ENCODE data around the gene SAMM50. TPM values are rescaled to one million over a fixed set of nuclear protein-coding genes. Genes with fewer than 3 reads are reported as not detected.

SAMM50 gene
- total RNA-seq, 1 experiment from 2014 or later: 40.8 TPM

GRCh38 chr22:43953988-43954785 is 1.1 kb upstream of the SAMM50 start:
- TF ChIP-seq CEBPB (IDR thresholded peaks at IDR 0.05; ENCODE audit: low read depth) (no peak), ZNF274 (IDR thresholded peaks at IDR 0.05; ENCODE audit: low read depth, low read length) (no peak), POLR2AphosphoS5 (IDR thresholded peaks at IDR 0.05; ENCODE audit: low read depth, low read length) (no peak)
- TF ChIP-seq, protein P1, sequence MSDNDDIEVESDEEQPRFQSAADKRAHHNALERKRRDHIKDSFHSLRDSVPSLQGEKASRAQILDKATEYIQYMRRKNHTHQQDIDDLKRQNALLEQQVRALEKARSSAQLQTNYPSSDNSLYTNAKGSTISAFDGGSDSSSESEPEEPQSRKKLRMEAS (IDR thresholded peaks at IDR 0.05): no peak
- BruUV-seq (replicated peaks): no TSS peak
- Histone ChIP-seq H2AFZ (ENCODE audit: low read depth, low read length, poor library complexity, severe bottlenecking) (no peak overlapping the region), H3K27me3 (ENCODE audit: insufficient read depth, low read length) (no peaks in the 10 kb centered on the region), H3K4me1 (ENCODE audit: control insufficient read depth in 1 of 2, insufficient read depth in 2 of 2, low read length in 2 of 2) (peaks cover 17 to 30% of the 10 kb centered on the region in 2 experiments), H3K9me3 (ENCODE audit: control insufficient read depth in 1 of 2, insufficient read depth in 1 of 2, low read depth in 1 of 2, low read length in 2 of 2) (no peaks in the 10 kb centered on the region), H3K79me2 (ENCODE audit: insufficient read depth, low read length) (peaks cover 44% of the 10 kb centered on the region), H3K9ac (ENCODE audit: low read length) (peak overlapping the region; percentile 87), H3K4me2 (ENCODE audit: low read length) (peak overlapping the region; percentile 73), H3K27ac (ENCODE audit: low read depth, low read length) (peak overlapping the region; percentile 90), H3K36me3 (ENCODE audit: control insufficient read depth in 1 of 2, insufficient read depth in 2 of 2, low read length in 2 of 2) (no peaks in the 10 kb centered on the region), H4K20me1 (ENCODE audit: insufficient read depth) (no peaks in the 10 kb centered on the region), H3K4me3 (replicated peaks in 1 of 2; ENCODE audit: low read depth in 1 of 2, low read length in 2 of 2) (peak overlapping the region; percentile 91 to 95), H3K9me2 (ENCODE audit: insufficient read depth) (no peaks in the 10 kb centered on the region)
- intact Hi-C loops (cut with micrococcal nuclease): no loop called here
- ChIA-PET POLR2A (interaction anchor here (1.1 to 1.6 kb wide), 3 partner anchors 8 to 71 kb away, joined by 4 to 6 read pairs (median 4); partner anchors contain the start of gene PNPLA3), RAD21 (ENCODE audit: low non-redundant PET in 1 of 2, low total read pairs in 2 of 2, uncharacterized antibody in 2 of 2, unreplicated experiment in 2 of 2) (no interaction called here), CTCF (interaction anchor here (0.9 to 1.9 kb wide), 3 partner anchors 8 to 71 kb away, joined by 3 to 22 read pairs (median 4); no protein-coding TSS in a partner anchor)
- DNase-seq (ENCODE audit: low read depth, low spot score) (no peak), ATAC-seq (no peak)

GRCh38 chr22:43955883-43956782 is 891 bp downstream of the SAMM50 start:
- Histone ChIP-seq H3K27ac (ENCODE audit: low read depth, low read length) (peak overlapping the region; percentile 90), H3K4me2 (ENCODE audit: low read length) (peak overlapping the region; percentile 73), H2AFZ (ENCODE audit: low read depth, low read length, poor library complexity, severe bottlenecking) (no peak overlapping the region), H3K27me3 (ENCODE audit: insufficient read depth, low read length) (no peaks in the 10 kb centered on the region), H3K36me3 (ENCODE audit: control insufficient read depth in 1 of 2, insufficient read depth in 2 of 2, low read length in 2 of 2) (no peaks in the 10 kb centered on the region), H4K20me1 (ENCODE audit: insufficient read depth) (no peaks in the 10 kb centered on the region), H3K4me3 (replicated peaks in 1 of 2; ENCODE audit: low read depth in 1 of 2, low read length in 2 of 2) (peak overlapping the region; percentile 91 to 95), H3K9me2 (ENCODE audit: insufficient read depth) (no peaks in the 10 kb centered on the region), H3K79me2 (ENCODE audit: insufficient read depth, low read length) (peaks cover 63% of the 10 kb centered on the region), H3K9me3 (ENCODE audit: control insufficient read depth in 1 of 2, insufficient read depth in 1 of 2, low read depth in 1 of 2, low read length in 2 of 2) (no peaks in the 10 kb centered on the region), H3K4me1 (ENCODE audit: control insufficient read depth in 1 of 2, insufficient read depth in 2 of 2, low read length in 2 of 2) (peaks cover 17 to 30% of the 10 kb centered on the region in 2 experiments), H3K9ac (ENCODE audit: low read length) (peak overlapping the region; percentile 87)
- POLR2A ChIA-PET: interaction anchor here (1.2 to 1.6 kb wide), 2 partner anchors 10 to 32 kb away, joined by 4 to 6 read pairs; partner anchors contain the start of gene PNPLA3
- TF ChIP-seq SRF (IDR thresholded peaks at IDR 0.05; ENCODE audit: low read depth): no peak
- no peak for TF ChIP-seq SIN3A (IDR thresholded peaks at IDR 0.05; ENCODE audit: low read depth)
- TF ChIP-seq SP1 (IDR thresholded peaks at IDR 0.05; ENCODE audit: low read depth): no peak
- no peak for TF ChIP-seq ZNF274 (IDR thresholded peaks at IDR 0.05; ENCODE audit: low read depth, low read length)
- no peak for TF ChIP-seq CEBPB (IDR thresholded peaks at IDR 0.05; ENCODE audit: low read depth)
- no peak for TF ChIP-seq TCF7L2 (IDR thresholded peaks at IDR 0.05; ENCODE audit: borderline replicate concordance, extremely low read depth, insufficient read depth, insufficient read length)
- TF ChIP-seq POLR2A (IDR thresholded peaks at IDR 0.05; ENCODE audit: borderline replicate concordance, extremely low read depth, insufficient read depth, insufficient read length): no peak
- TSS peak; percentile 52 for BruUV-seq (replicated peaks)
- DNase-seq (ENCODE audit: low read depth, low spot score) (no peak), ATAC-seq (peak; percentile 13; the same call in 1 of the 2 replicates)
- intact Hi-C loops (cut with micrococcal nuclease): no loop called here
- RAD21 ChIA-PET (ENCODE audit: low non-redundant PET in 1 of 2, low total read pairs in 2 of 2, uncharacterized antibody in 2 of 2, unreplicated experiment in 2 of 2): interaction anchor here in 1 of 2 experiments (1.0 kb wide), 1 partner anchor 73 kb away, joined by 3 read pairs; no protein-coding TSS in a partner anchor
- CTCF ChIA-PET: interaction anchor here (1.2 to 2.6 kb wide), 5 partner anchors 10 to 73 kb away, joined by 3 to 22 read pairs (median 4); no protein-coding TSS in a partner anchor
